Measurements from ENCODE around the gene ZNF750. TPM values are rescaled to one million over a fixed set of nuclear protein-coding genes. Genes with fewer than 3 reads are reported as not detected.

ZNF750 gene
- total and polyA plus RNA-seq, 2 of the 13 experiments (the other 11 are each of a cell fraction or from before 2014, with no cell fraction given): not detected

GRCh38 chr17:82788206-82789001, 51.4 kb downstream of the ZNF750 start:
- Histone ChIP-seq H3K9me3 (ENCODE audit: low read length) (no peaks in the 10 kb centered on the region), H3K4me3 (replicated peaks in 1 of 3; ENCODE audit: insufficient read depth in 1 of 3, low read depth in 2 of 3, low read length in 3 of 3) (no peak overlapping the region), H3K9ac (ENCODE audit: insufficient read depth, low read depth, low read length) (no peak overlapping the region), H3K27ac (ENCODE audit: extremely low read length, insufficient read depth, low read length) (no peak overlapping the region), H3K27me3 (ENCODE audit: control insufficient read depth in 1 of 2, insufficient read depth in 2 of 2, low read length in 2 of 2) (no peaks in the 10 kb centered on the region), H3K4me2 (ENCODE audit: low read depth, low read length) (no peak overlapping the region), H2AFZ (ENCODE audit: low read length) (no peak overlapping the region), H4K20me1 (ENCODE audit: insufficient read depth, low read length) (no peaks in the 10 kb centered on the region), H3K79me2 (ENCODE audit: insufficient read depth, low read length) (no peaks in the 10 kb centered on the region), H3K36me3 (replicated peaks in 1 of 2; ENCODE audit: control insufficient read depth in 1 of 2, insufficient read depth in 2 of 2, low read length in 2 of 2) (peaks cover 8 to 17% of the 10 kb centered on the region in 2 experiments; a peak in 4 of 5 replicates), H3K4me1 (ENCODE audit: insufficient read depth, low read length) (no peaks in the 10 kb centered on the region)
- FAIRE-seq (no peak), ATAC-seq (no peak), DNase-seq (ENCODE audit: low spot score) (no peak)
- TF ChIP-seq ESRRA (CRISPR knock-in tag; IDR thresholded peaks at IDR 0.05; ENCODE audit: low read depth) (no peak), NR2F6 (IDR thresholded peaks at IDR 0.05) (no peak), NR2F6 (CRISPR knock-in tag; IDR thresholded peaks at IDR 0.05) (no peak), PHF21A (CRISPR knock-in tag; IDR thresholded peaks at IDR 0.05) (no peak), ZNF205 (CRISPR knock-in tag; IDR thresholded peaks at IDR 0.05) (no peak), DNMT3B (CRISPR knock-in tag; conservative IDR thresholded peaks at IDR 0.05) (no peak), NFATC3 (CRISPR knock-in tag; IDR thresholded peaks at IDR 0.05) (no peak), MYNN (CRISPR knock-in tag; IDR thresholded peaks at IDR 0.05; ENCODE audit: low read depth) (no peak), ZNF274 (CRISPR knock-in tag; IDR thresholded peaks at IDR 0.05) (no peak), ZNF121 (CRISPR knock-in tag; IDR thresholded peaks at IDR 0.05) (no peak), SPEN (CRISPR knock-in tag; IDR thresholded peaks at IDR 0.05; ENCODE audit: low read depth) (no peak), ZNF367 (CRISPR knock-in tag; IDR thresholded peaks at IDR 0.05; ENCODE audit: borderline replicate concordance) (no peak), ZNF230 (CRISPR knock-in tag; IDR thresholded peaks at IDR 0.05) (no peak), ZNF737 (CRISPR knock-in tag; IDR thresholded peaks at IDR 0.05; ENCODE audit: borderline replicate concordance) (no peak)
- TF ChIP-seq, protein P1, sequence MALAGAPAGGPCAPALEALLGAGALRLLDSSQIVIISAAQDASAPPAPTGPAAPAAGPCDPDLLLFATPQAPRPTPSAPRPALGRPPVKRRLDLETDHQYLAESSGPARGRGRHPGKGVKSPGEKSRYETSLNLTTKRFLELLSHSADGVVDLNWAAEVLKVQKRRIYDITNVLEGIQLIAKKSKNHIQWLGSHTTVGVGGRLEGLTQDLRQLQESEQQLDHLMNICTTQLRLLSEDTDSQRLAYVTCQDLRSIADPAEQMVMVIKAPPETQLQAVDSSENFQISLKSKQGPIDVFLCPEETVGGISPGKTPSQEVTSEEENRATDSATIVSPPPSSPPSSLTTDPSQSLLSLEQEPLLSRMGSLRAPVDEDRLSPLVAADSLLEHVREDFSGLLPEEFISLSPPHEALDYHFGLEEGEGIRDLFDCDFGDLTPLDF (CRISPR knock-in tag; IDR thresholded peaks at IDR 0.05): no peak
- in situ Hi-C loops (cut with HindIII; ENCODE audit: extremely low pct_ligation_motif_present, low pct_unique_long_range_greater_than_20kb): no loop called here
- intact Hi-C loops (cut with micrococcal nuclease; ENCODE audit: unreplicated experiment): no loop called here
- POLR2A ChIA-PET: no interaction called here
- 97% methylated on average over 18 of the region's 18 CpGs for WGBS (ENCODE audit: low lambda C conversion rate)
- BruUV-seq (replicated peaks): no TSS peak
- CTCF ChIA-PET (ENCODE audit: low intra/inter-chr PET ratio, low total read pairs): no interaction called here
